HG03025 (cell line): ENCODE measurements around the gene RECQL.
"Not testable (repeated sequence)": the region's sequence is repeated elsewhere in the genome, so short reads cannot be mapped to it uniquely, and the experiment has no call there.

Experiments used
- ATAC-seq: cut with Tn5 transposase; IDR thresholded peaks from one replicate; pipeline ENCODE4 v1.9.1; 2021; ENCODE audit warnings: mild to moderate bottlenecking, moderate library complexity; ENCODE audit not compliant: unreplicated experiment, low FRiP score

The RECQL gene

DNA sequence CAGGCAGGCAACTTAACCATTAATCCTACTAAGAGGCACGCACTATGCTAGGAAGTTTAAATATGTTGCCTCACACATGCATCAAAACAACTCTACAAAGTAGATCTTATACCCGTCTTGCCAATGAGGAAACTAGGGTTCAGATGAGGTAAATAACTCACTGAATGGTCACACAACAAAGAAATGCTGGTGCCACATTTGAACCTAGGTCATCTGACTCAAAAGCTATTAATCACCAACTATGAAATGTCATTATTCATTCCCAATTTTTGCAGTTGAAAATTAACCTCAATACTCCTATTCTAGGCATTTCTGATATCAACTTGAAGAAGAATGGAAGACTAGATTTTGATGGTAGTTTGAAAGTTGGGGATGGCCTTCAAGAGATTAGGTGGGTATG is 66.7 kb downstream of the RECQL start:
- no peak for ATAC-seq

DNA sequence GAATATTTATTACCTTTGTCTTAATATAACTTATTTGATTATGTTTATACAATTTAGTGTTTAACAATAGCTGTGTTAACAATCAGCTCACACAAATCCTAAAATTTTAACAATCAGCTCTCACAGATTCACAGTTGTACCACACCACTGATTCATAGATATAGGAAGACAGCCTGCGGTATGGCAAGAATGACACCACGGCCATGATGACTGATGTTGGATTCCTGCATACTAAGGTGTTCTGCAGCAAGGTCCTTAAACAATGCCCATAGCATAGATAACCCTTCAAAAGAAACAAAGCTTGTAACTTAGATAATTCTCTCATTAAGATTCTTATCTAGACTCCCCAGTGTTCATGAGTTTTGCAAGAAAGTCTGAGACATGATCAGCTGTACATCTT is 67.9 kb downstream of the RECQL start:
- ATAC-seq = no peak

DNA sequence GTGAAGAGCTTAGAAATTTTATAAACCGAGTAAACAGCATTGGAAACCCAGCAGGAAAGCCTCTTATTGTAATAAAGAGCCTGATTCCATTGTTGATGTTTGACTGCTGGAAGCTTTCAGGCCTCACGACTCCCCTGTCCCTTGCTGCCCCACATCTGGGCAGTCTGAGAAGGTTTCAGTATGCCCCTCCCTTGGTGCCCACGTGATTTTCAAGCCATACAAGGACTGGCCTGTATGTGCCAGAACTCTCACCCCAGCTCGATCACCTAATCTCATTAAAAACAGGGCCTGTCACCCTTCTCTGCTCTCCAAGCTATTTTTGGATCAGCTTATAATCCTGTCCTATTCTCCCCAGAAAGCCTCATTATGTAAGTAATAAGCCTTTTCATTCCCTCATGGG is 71.4 kb downstream of the RECQL start:
- no peak for ATAC-seq

DNA sequence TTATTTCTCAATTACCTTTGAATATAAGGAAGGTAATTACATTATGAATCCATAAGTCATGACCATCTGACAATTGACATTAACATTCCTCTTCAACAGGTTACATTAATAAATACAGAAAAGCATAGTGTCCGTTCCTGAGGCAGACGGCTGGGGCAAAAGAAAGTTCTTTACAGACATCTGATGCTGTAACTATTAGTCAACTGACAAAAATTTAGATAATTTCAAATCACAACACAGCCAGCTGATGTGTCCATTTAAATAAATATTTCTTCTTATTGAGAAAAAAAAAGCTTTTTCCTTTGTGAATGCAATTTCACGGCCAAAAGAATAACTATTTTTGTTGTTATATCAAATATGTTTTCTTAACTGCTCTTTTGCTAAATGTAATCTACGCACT is 73.2 kb downstream of the RECQL start:
- ATAC-seq = no peak

DNA sequence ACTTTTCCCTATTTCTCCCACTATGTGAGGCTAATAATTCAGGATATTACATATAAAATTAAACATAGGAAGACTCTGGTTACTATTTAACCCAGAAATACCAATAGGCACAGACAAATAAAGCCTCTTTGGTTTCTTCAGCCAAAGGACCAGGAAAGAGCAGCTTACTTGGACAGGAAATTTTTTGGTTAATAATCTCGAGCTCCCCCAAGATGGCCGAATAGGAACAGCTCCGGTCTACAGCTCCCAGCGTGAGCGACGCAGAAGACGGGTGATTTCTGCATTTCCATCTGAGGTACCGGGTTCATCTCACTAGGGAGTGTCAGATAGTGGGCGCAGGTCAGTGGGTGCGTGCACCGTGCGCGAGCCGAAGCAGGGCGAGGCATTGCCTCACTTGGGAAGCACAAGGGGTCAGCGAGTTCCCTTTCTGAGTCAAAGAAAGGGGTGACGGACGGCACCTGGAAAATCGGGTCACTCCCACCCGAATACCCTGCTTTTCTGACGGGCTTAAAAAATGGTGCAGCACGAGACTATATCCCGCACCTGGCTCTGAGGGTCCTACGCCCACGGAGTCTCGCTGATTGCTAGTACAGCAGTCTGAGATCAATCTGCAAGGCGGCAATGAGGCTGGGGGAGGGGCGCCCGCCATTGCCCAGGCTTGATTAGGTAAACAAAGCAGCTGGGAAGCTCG is 82.3 kb downstream of the RECQL start:
- ATAC-seq = not testable (repeated sequence)
